HG03066 (cell line): ENCODE results near the gene CHRNB2.

ENCODE experiments used
- ATAC-seq: cut with Tn5 transposase; IDR thresholded peaks from one replicate; pipeline ENCODE4 v1.9.1; 2021; ENCODE audit warnings: low read depth; ENCODE audit not compliant: unreplicated experiment

CHRNB2 gene

GRCh38 chr1:154551474-154551873 lies 16.1 kb upstream of the CHRNB2 start:
- ATAC-seq = no peak

GRCh38 chr1:154552036-154552435 lies 15.5 kb upstream of the CHRNB2 start:
- ATAC-seq = no peak

GRCh38 chr1:154553056-154554030 lies 14.2 kb upstream of the CHRNB2 start:
- no peak for ATAC-seq

GRCh38 chr1:154556422-154556821 lies 11.2 kb upstream of the CHRNB2 start:
- no peak for ATAC-seq

GRCh38 chr1:154557248-154557938 lies 10.2 kb upstream of the CHRNB2 start:
- ATAC-seq = no peak

- ATAC-seq = peak; percentile 25
Observed at GRCh38 chr1:154557939-154558719, 9.4 kb upstream of the CHRNB2 start, which contains the start of gene UBE2Q1. Gene UBE2Q1, minus strand, starts transcription at chr1:154558662. Its CDS starts 109 bp downstream, at chr1:154558553.

- ATAC-seq = peak; percentile 87
Observed at GRCh38 chr1:154558720-154559465, 8.7 kb upstream of the CHRNB2 start.

- no peak for ATAC-seq
Observed at GRCh38 chr1:154559466-154560044, 8.0 kb upstream of the CHRNB2 start.

GRCh38 chr1:154565876-154566275 lies 1.7 kb upstream of the CHRNB2 start:
- no peak for ATAC-seq

GRCh38 chr1:154568157-154568815 lies 708 bp downstream of the CHRNB2 start:
- no peak for ATAC-seq

- ATAC-seq = no peak
Observed at GRCh38 chr1:154571244-154571963, 3.8 kb downstream of the CHRNB2 start.

GRCh38 chr1:154571964-154572288 lies 4.3 kb downstream of the CHRNB2 start:
- ATAC-seq = no peak

- no peak for ATAC-seq
Observed at GRCh38 chr1:154572468-154573167, 5.0 kb downstream of the CHRNB2 start.

GRCh38 chr1:154573168-154573510 lies 5.6 kb downstream of the CHRNB2 start:
- ATAC-seq = no peak

GRCh38 chr1:154574716-154575115 lies 7.1 kb downstream of the CHRNB2 start:
- no peak for ATAC-seq

GRCh38 chr1:154575147-154575927 lies 7.8 kb downstream of the CHRNB2 start:
- no peak for ATAC-seq

GRCh38 chr1:154575951-154576566 lies 8.5 kb downstream of the CHRNB2 start:
- ATAC-seq = no peak
